HG03060 (cell line): ENCODE results near the gene CTSK.
"Not testable (repeated sequence)": the region's sequence is repeated elsewhere in the genome, so short reads cannot be mapped to it uniquely, and the experiment has no call there.

Experiments
- ATAC-seq: cut with Tn5 transposase; IDR thresholded peaks from one replicate; pipeline ENCODE4 v1.9.1; 2021; ENCODE audit warnings: low read depth, moderate number of reproducible peaks; ENCODE audit not compliant: unreplicated experiment

The CTSK gene

DNA sequence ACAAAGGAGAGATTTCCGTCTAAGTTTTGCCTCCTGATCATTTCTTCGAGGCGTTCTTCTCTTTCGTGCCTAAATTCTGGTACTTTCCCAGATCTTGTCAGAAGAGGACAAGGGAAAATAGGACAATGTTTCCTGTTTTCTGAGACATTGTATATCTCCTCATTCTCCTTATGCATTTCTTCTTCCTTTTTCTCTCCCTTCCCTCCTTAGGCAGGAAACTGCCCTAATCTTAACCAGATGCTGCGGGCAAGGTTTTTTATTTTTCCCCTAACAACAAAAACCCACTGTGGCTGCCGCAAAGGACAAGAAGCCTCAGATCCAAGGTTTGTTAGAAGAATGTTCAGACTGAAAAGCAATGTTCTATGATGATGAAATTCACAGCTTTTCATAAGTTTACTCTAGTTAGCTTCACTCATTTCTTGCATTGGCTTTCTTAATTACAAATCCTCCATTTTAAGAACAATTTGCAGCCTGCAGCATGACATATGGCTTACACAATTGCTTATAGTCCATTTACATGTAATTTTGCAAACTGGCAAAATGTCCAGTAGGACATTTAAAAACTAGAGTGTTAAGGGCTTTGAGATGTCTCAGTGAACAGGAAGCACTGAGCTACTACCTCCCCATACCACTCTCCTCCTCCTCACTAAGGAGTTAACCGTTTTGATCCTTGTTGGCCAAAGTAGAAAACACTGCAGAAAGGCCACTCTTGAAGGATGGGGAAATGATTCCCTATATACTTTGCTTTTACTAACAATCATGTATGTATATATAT, 624 bp downstream of the CTSK start:
- no peak for ATAC-seq

DNA sequence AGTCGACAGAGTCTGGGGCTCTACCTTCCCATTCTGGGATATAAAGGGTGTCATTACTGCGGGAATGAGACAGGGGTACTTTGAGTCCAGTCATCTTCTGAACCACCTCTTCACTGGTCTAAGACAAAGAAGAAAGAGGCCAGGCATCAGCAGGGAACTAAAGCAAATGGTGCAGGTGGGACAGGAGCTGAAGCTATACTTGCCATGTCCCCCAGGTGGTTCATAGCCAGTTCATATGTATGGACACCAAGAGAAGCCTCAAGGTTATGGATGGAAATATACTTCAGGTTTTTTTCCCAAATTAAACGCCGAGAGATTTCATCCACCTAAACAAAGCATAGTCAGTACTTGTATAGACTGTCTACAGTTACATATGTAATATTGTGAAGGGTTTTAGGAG, 2.2 kb downstream of the CTSK start:
- no peak for ATAC-seq

DNA sequence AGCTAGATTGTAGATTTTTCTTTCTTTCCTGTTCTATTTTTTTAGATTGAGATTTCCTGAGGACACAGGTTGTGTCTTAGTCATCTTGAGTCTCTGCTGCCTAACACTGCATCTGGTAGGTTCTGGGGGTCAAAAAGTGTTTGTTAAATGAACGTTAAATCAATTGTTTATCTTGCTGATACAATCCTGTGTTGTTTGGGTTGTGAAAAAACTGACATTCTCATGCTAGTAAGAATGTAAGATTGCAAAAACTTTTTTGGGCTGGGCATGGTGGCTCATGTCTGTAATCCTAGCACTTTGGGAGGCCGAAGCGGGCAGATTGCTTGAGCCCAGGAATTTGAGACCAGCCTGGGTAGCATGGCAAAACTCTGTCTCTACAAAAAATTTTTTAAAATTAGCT, 3.4 kb downstream of the CTSK start:
- ATAC-seq: no peak

DNA sequence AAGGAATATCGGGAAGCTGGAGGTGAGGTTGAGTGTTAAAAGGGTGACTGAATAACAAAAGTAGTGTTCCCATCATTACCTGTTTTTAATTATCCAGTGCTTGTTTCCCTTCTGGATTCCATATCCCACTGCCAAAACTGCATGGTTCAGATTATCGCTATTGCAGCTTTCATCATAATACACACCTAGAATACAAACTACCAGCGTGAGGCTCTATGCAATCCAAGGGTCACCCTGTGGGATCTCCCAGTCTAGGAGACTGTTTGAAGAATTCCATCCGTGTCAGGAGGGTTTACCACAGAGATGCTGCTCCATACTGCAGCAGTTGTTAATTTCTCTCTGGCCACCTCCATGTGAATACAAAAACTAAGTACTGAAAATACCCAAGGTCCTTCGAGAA, 9.0 kb downstream of the CTSK start:
- no peak for ATAC-seq

DNA sequence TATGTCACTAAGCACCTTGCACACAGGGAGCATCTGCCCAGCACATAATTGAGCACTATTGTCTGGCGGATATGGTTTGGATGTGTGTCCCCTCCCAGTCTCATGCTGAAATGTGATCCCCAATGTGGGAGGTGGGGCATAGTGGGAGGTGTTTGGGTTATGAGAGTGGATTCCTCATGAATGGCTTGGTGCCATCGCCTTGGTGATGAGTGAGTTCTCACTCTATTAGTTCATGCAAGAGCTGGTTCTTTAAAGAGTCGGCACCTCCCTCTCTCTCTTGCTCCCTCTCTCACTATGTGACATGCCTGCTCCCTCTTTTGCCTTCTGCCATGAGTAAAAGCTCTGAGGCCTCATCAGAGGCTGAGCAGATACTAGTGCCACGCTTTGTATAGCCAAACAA, 9.5 kb downstream of the CTSK start:
- no peak for ATAC-seq

DNA sequence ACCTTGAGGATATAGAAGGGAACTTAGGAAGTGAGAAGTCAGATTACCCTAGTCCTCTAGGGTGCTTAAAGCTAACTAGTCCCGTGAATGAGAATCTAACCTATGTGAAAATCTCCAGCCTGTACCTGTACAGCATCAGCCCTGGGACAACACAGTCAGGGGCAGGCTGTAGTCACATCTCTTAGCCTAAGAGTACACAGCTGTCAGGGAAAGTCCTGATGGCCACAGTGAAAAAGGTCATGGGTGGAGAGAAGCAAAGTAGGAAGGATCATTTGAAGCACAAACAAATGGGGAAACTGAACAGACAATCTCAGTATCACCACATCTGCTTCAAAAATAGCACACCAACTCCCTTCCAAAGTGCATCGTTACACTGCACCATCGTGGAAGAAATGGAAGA, 11.7 kb downstream of the CTSK start:
- ATAC-seq: no peak

DNA sequence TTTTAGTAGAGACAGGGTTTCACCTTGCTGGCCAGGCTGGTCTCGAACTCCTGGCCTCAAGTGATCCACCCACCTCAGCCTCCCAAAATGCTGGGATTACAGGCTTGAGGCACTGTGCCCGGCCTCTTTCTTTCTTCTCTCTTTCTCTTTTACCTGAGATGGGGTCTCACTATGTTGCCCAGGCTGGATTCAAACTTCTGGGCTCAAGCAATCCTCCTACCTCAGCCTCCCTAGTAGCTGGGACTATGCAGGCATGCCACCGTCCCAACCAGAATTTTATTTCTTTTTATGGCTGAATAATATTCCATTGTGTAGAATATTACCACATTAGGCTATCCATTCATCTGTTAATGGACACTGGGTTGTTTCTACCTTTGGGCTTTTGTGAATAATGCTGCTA, 14.3 kb downstream of the CTSK start:
- ATAC-seq: not testable (repeated sequence)

DNA sequence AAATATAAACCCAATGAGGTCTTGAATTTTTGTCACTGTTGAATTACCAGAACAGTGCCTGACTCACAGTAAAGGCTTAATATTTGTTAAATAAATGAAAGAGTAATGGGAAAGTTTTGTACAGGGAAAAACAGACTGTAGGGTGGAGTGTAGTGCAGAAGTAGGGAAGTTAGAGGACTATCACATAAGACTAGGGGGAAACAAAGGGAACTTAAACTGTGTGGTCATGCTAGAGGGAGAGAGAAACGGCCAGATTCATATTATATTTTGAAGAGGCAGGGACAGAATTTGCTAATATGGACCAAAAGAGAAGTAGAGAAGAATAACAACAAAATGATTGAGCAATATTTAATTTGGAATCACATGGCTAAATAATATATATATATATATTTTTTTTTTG, 14.8 kb downstream of the CTSK start:
- ATAC-seq: no peak

DNA sequence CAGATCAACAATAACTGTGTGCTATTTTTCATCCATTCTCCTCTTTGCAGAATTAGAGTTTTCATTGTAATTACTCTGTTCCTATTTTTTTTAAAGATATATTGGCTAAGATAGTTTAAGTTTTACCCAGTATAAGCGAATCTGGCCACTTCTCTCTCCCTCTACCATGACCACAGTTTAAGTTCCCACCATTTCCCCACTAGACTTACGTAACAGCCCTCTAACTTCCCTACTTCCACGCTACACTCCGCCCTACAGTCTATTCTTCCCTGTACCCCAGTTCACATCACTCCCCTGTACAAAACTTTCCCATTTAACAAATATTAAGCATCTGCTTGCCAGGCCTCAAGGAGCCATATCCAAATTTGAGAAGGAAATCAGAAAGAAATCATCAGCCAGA, 16.5 kb downstream of the CTSK start:
- ATAC-seq: no peak

DNA sequence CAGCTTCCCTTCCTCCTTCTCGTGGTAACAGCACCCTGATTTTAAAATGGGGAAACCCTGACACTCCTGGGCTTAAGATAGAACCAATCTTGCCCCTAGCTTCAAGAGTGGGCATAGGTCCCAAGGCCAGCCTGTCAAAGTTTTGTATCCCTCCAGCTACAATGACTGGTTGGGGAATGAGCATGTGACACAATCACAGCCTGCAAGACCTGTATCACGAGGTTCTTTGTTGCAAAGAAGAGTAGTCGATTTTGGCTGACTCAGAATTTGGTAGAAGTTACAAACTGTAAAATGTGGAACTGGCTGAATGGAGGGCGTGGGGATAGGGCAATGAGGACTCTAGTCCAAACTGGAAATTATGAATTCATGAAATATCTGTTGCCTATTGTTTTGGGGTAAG, 18.7 kb downstream of the CTSK start:
- ATAC-seq: no peak

DNA sequence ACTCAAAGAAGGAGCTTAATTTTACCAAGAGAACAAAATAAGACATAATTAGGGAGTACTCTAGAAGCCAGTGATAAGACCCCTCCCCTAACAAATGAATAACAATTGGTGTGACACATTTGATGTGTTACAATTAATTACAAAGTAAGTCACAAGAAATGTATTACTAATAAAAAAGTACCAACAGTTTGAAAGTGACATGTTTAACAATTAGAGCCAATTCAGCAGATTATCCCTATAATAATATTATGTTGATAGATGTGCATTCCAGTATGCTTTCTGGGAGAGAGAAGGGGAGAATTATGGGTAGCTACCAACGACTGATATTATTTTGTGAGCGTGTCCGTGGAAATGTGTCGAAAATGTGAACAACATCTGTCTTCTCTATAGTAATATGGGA, 19.1 kb downstream of the CTSK start:
- no peak for ATAC-seq

DNA sequence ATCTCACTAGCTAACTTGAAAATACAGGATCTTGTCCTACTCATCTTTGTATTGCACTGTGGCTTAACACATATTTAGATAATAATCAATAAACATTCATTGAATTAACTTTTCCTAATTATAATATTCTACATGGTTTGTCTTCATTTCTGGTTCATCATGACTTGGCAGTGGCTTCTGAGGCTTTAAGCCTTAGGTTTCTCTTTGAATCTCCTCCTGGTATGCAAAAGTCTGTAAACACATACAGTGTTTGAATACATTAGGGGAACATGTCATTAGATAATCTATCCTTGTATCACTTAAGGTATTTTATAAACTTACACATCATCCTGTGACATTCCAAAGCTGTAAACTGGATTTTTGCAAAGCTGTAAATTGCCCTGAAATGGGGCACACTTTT, 20.6 kb downstream of the CTSK start:
- no peak for ATAC-seq

DNA sequence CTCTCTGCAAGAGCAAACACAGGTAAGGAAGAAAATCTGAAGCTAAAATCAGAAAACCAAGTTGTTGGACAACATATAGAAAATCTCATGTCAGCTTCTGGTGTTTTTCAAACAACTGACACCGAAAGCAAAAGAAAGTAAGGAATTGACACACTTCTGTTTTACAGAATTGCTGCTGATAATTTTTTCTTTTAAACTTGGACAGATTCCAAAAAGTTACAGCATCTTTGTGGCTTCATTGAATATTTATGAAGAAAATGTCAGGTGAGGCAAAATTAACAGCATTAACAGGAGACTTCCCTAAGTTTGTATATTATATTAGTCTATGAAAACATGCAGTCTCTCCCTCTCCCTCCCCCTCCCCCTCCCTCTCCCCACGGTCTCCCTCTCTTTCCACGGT, 27.6 kb downstream of the CTSK start:
- ATAC-seq: no peak

DNA sequence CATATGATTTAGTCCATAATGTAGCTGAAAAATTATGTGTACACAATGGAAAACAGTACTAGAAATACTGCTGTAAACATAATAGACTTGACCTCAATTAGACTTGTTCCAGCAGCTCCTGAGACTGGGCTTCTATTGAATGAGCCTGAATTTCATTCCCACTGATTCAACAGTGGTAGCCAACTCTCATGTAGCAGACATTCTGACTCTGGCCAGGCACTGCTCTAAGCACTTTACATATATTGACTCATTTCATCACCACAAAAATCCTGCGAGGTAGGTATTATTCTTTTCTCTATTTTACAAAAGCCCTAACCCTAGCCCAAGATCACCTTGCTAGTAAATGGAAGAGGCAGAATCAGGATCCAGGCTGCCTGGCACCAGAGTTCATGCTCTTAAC, 29.7 kb downstream of the CTSK start:
- no peak for ATAC-seq

DNA sequence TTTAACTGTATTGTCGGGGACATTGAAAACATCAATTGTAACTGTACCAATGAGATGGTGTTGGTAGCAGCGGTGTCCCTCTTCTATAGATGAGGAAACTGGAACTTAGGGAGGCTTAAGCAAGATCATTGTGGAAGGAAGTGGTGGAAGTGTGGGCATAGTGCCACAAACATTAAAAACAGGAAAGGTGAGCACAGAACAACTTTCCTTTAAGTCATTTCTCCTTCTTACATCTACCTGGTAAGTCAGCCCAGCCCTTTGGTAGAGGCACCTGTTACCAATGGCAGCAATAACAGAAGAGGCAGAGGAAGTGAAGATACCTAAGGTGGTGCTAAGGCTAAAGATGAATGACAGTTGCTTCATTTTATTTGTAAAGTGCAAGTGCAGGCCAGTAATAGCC, 30.5 kb downstream of the CTSK start:
- no peak for ATAC-seq

DNA sequence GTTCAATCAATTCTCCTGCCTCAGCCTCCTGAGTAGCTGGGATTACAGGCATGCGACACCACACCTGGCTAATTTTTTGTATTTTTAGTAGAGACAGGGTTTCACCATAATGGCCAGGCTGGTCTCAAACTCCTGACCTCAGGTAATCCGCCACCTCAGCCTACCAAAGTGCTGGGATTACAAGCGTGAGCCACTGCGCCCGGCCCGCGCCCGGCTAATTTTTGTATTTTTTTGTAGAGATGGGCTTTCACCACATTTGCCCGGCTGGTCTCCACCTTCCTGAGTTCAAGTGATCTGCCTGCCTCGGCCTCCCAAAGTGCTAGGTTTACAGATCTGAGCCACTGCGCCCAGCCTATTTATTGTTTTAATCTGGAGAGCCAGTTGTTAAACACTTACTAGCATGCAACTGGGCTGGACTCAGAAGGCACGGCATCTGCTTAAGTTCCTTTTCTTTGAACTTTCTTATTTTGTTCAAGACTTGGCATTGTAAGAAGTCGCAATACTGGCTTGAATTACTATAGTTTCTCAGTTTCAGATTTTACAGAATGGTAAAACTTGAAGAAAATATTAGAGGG, 32.0 kb downstream of the CTSK start:
- ATAC-seq: not testable (repeated sequence)

DNA sequence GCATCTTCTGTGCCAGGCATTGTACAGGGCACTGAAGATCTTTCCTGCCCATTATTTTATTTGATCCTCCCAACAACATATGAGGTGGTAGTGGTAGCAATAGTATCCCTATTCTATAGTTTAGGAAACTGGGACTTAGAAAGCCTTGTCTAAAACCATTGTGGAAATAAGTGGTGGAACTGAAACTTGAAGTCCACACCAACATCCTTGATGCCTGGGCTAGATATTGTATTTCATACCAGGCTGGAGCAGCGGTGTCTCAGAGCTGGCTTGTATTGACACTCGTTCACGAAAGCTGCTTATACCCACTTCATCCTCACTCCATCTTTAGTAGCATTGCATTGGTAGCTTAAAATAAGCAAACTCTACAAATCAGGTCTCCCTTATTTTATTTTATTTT, 32.8 kb downstream of the CTSK start:
- ATAC-seq: no peak

DNA sequence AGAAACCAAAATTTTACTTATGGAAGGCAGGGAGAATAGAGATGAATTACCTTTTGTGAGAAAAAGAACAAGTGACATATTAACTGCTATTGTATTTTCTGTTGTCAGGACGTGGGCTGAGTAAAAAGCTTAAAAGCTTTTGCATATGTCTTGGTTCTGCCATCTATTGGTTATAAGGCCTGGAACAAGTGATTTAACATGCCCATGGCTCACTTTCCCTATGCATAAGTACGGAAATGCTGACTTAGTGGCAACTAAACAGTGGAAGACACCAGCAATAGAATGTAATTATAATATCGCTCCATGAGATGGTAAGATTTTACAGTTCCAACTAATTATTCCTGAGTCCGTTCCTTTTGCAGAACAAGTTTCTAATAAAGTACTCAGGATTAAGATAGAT, 35.7 kb downstream of the CTSK start:
- ATAC-seq: no peak

DNA sequence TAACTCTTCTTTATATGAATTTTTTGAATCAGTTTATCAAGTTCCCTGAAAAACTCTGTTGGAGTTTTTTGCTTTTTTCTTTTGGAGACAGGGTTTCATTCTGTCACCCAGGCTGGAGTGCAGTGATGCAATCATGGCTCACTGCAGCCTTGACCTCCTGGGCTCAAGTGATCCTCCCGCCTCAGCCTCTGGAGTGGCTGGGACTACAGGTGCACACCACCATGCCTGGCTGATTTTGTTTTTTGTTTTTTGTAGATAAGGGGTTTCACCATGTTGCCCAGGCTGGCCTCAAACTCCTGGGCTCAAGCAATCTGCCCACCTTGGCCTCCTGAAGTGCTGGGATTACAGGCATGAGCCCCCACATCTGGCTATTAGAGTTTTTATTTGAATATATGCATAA, 40.4 kb downstream of the CTSK start:
- ATAC-seq: not testable (repeated sequence)

DNA sequence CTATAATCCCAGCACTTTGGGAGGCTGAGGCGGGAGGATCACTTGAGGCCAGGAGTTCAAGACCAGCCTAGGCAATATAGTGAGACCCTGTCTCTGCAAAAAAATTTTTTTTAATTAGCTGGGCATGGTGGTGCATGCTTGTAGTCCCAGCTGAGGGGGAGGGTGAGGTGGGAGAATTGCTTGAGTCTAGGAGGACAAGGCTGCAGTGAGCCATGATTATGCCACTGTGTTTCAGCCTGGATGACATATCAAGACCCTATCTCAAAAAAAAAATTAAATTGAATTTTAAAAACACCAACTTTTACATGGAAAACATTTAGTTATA, 42.1 kb downstream of the CTSK start:
- ATAC-seq: not testable (repeated sequence)

DNA sequence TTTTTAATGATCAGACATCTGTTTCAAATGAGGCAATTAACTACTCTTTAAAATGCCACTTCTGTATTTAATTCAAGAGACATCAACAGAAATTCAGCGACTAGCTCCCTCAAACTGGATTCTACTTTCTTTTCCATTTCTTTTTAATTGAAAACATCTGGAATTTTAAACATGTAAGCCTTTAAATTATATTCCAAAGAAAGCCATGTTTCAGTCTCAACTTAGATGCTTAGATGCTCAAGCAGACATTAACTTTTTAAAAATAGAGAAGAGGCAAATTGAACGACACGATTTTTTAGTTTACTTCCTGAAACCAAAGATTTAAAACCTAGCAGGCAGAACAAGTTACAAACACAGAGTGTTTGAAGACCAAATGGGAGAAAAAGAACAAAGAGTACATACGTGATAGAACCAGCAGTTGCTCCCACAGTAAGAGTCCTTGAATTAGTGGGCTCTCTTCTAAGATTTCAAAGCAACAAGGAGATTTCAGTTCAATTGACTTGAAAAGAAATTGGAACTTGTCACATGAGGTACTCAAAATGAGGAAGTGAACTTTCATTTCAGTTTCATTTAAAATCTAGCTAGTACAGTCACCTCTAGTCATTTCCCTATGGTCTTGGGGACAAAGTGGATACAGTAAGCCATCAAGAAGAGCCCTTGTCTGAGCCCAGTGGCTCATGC, 42.6 kb downstream of the CTSK start, which contains the start of gene CTSS:
TSS of gene CTSS (minus strand) at position 483 of the 681 bp plus-strand sequence. CDS start 1,015 bp downstream, outside the sequence.
- ATAC-seq: peak; percentile 74

DNA sequence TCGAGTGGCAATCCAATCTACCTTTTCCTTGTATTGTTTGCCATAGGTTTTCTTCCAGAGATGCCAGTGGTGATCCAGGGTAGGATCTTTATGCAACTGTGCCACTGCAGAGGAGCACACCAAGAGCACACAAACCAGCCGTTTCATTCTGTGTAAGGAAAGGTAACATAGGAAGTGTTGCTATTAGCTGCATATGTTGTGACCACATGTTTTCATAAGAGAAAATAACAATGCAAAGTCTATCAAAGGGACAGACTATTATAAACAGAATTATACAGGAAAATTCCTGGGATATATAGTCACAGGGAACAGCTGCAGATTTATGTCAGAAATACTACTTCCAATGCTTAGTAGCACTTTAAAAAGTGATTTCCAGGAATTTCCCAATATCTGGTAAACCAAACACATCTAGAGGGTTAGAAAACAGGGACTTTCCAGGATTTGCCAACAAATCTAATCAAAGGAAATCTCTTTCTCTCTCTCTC, 43.4 kb downstream of the CTSK start:
- ATAC-seq: no peak
